Myocyte (in vitro differentiated cells): Measurements from ENCODE around the gene NPLOC4. TPM values are rescaled to one million over a fixed set of nuclear protein-coding genes. Genes with fewer than 3 reads are reported as not detected.

Experiments
- DNase-seq: peaks from one replicate; pipeline ENCODE4 v3.0.0-alpha.2; 2012; ENCODE audit warnings: low read depth
- total RNA-seq: library from RNA; depleted of rRNA; stranded (reverse); fragments of >200 nt; gene quantifications from 2 replicates; pipeline ENCODE4 v1.2.3, GENCODE V29; 2014

Gene NPLOC4
- total RNA-seq, 1 donor from 2014 or later, result 96.8 TPM

DNA sequence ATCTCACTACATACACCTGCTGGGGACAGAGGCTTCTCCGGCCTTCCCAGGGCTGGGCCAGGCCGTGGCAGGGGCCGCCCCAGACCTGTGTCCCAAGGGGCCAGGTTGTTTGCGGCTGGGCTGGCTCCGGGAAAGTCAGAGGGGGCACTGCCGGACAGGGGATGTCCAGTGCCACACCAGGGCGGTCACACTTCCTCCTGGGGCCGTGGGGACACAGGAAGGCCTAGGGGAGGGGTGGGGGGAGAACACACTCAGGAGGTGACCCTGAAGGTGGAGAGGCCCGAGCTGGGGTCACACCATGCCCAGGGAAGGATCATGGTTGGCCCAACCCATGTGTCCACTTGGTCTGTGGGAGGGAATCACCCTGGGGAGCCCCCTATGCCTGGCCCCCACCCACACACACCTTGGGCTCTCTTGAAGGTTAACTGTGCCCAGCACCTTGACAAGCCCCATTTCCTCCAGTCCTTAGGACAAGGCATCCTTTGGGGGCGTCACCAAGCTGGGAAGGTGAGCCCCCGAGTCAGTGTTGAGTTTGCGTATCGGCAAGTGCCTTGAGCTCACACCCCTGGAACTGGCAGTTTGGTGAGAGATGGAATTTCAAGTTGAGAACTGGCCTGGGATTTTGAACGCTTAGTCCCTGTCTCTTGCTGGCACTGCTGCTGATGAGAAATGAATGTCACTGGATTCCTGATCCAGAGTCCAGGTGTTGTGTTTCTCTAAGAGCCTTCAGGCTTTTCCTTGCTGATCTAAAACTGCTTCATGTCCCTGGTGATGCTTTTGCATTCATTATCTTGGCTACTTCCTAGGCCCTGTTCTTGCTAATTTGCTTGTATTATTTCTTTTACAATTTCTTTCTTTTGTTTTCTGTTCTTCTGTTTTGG lies 116.7 kb downstream of the NPLOC4 start:
- DNase-seq, result no peak

- no peak for DNase-seq
These were observed 117.5 kb downstream of the NPLOC4 start for GRCh38 chr17:81519284-81520020.

GRCh38 chr17:81518785-81519283 lies 118.1 kb downstream of the NPLOC4 start:
- no peak for DNase-seq

- no peak for DNase-seq
These were observed 118.7 kb downstream of the NPLOC4 start for GRCh38 chr17:81518113-81518784.

DNA sequence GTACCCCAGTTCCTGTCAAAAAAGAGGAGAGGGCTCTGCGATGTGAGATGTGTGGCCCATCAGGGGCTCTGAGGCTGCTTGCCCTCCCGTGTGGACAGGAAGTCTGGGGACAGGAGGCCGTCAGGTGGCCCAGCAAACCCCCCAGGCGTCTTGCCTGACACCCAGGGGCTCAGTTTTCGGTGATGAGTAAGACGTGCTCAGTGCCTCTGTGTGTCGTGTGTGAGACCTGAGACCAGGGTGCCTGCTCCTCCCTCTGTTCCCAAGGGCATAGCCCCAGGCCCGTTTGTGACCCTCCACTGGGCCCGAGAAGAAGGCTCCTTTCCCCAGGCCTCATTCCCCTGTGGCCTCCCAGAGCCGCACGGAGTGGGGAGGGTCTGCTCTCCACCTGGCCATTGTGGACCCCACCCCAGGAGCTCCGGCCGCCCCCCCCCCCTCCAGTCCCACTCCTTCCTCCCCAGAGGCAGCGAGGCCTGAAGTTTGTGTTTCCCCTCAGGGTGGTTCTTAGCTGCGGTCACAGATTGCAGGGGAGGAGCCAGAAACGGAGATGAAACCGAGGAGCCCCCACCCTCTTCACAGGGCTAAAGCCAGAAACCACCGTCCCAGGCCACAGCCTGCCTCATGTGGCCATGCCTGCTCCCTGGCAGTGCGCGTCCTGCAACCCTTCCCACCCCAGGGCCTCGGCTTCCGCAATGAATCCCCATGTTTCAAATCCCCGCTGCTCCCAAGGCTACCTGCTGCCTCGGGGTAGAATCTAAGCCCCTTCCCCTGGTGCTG lies 119.4 kb downstream of the NPLOC4 start:
- DNase-seq, result no peak

GRCh38 chr17:81517009-81517338 lies 119.9 kb downstream of the NPLOC4 start:
- no peak for DNase-seq

- DNase-seq, result no peak
These were observed 120.5 kb downstream of the NPLOC4 start for GRCh38 chr17:81516439-81516838.

DNA sequence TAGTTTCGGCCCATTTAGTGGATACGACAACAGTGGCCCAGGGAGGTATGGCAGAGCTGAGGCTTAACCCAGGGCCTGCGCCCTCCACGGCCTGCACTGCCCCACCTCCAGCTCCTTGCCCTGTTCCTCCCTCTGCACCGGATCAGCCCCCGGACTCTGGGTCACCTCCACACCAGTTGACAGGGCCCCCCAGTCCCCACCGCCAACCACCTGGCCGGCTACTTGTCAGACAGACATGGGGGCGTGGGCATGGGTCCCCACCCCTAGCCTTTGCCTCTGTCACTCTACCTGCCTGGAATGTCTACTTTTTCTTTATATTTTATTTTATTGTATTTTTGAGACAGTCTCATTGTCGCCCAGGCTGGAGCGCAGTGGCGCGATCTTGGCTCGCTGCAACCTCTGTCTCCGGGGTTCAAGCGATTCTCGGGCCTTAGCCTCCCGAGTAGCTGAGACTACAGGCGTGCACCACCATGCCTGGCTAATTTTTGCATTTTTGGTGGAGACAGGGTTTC lies 121.3 kb downstream of the NPLOC4 start:
- no peak for DNase-seq

- DNase-seq, result peak; percentile 90
These were observed 122.0 kb downstream of the NPLOC4 start for GRCh38 chr17:81514739-81515529.

GRCh38 chr17:81514489-81514738 lies 122.5 kb downstream of the NPLOC4 start:
- no peak for DNase-seq

- DNase-seq, result peak; percentile 85
These were observed 123.0 kb downstream of the NPLOC4 start for GRCh38 chr17:81513753-81514488.

DNA sequence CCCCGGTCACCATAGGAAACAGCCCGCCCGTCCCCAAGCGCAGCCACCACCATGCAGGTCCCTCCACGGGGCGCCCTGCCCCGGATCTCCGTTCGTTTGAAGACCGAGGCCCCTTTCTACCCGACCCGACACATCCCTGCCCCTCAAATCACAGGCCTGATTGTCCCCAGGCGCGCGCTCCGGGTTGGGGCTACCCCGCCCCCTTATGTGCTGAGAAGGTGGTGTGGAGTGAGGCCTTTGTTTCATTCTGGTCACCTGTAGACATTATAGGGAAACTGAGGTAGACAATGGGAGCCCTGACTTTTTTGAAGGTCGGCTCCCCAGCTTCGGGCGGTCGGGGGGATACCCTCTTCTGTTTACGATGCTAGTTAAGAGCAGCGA lies 123.5 kb downstream of the NPLOC4 start:
- DNase-seq, result peak; percentile 73

DNA sequence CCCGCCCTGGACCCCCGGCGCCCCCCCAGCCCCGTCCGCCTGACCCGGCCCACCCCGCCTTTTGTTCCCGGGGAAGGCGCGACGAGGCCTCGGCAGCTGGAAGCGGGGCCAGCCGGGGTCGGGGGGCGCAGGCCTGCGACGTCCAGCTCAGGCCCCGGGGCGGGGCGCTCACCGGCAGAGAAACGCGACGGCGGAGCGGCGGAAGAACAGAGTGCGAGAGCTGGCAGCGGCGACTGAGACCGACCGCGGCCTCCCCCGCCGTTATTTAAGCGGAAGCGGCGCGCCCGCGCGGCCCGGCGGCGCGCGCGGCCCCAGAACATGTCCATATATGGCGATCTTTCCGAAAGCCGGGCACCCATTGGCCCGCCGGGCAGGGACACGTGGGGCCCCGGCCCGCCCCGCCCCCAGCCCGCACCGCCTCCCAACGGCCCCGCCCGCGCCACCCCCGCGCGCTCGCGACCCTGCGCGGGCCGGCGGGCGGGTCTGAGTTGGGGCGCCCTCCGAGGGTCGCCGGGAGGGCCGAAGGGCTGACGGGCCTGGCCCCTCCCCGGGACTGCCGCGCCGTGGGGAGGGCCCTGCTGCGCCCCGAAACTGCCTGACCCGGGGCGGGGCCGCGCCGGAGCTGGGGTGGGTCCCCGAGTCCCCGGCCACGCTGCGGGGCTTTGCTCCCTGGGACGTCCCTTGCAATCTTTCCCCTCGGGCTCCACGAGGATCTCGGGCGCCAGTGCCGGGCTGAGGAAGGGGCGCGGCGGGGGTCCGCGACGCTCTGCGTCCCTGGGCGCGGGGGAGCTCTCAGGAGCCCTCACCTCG lies 124.1 kb downstream of the NPLOC4 start, which contains the start of gene ACTG1:
Gene ACTG1, minus strand, starts transcription at position 238 of the 810 bp plus-strand sequence. CDS start 445 bp downstream, outside the sequence.
- DNase-seq, result peak; percentile 95

- DNase-seq, result no peak
These were observed 124.9 kb downstream of the NPLOC4 start for GRCh38 chr17:81511804-81512561.

- DNase-seq, result no peak
These were observed 125.4 kb downstream of the NPLOC4 start for GRCh38 chr17:81511554-81511803.

DNA sequence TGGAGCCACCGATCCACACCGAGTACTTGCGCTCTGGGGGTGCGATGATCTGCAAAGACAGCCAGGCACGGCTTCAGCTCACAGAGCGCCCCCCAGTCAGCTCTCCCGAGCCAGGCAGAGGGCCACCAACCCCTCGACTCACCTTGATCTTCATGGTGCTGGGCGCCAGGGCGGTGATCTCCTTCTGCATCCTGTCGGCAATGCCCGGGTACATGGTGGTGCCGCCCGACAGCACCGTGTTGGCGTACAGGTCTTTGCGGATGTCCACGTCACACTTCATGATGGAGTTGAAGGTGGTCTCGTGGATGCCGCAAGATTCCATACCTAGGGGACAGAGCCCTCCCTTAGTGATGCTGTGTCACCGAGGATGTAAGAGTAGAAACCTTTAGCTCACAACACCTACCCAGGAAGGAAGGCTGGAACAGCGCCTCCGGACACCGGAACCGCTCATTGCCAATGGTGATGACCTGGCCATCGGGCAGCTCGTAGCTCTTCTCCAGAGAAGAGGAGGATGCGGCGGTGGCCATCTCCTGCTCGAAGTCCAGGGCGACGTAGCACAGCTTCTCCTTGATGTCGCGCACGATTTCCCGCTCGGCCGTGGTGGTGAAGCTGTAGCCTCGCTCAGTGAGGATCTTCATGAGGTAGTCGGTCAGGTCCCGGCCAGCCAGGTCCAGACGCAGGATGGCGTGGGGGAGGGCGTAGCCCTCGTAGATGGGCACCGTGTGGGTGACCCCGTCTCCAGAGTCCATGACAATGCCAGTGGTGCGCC lies 125.9 kb downstream of the NPLOC4 start:
- peak; percentile 55 for DNase-seq
